ENCODE results near the gene PTPRN.

Gene PTPRN

GRCh38 chr2:219308142-219309101, 779 bp downstream of the PTPRN start:
- peak; percentile 78 for DNase-seq (ENCODE audit: low read depth)

GRCh38 chr2:219306047-219306446, 3.2 kb downstream of the PTPRN start:
- no peak for DNase-seq (ENCODE audit: low read depth)

GRCh38 chr2:219304223-219304622, 5.0 kb downstream of the PTPRN start:
- no peak for DNase-seq (ENCODE audit: low read depth)

- no peak for DNase-seq (ENCODE audit: low read depth)
Measured at GRCh38 chr2:219302412-219302968, 6.7 kb downstream of the PTPRN start.

- DNase-seq (ENCODE audit: low read depth) = no peak
Measured at GRCh38 chr2:219300022-219300421, 9.2 kb downstream of the PTPRN start.

GRCh38 chr2:219299372-219299760, 9.8 kb downstream of the PTPRN start:
- DNase-seq (ENCODE audit: low read depth) = no peak

- peak; percentile 80 for DNase-seq (ENCODE audit: low read depth)
Measured at GRCh38 chr2:219298759-219299371, 10.3 kb downstream of the PTPRN start.

GRCh38 chr2:219297766-219298456, 11.3 kb downstream of the PTPRN start:
- peak; percentile 57 for DNase-seq (ENCODE audit: low read depth)

- no peak for DNase-seq (ENCODE audit: low read depth)
Measured at GRCh38 chr2:219296631-219297391, 12.4 kb downstream of the PTPRN start.

GRCh38 chr2:219296142-219296541, 13.1 kb downstream of the PTPRN start:
- DNase-seq (ENCODE audit: low read depth) = no peak

- peak; percentile 80 for DNase-seq (ENCODE audit: low read depth)
Measured at GRCh38 chr2:219294356-219295351, 14.5 kb downstream of the PTPRN start.

GRCh38 chr2:219293736-219294231, 15.4 kb downstream of the PTPRN start:
- no peak for DNase-seq (ENCODE audit: low read depth)

- no peak for DNase-seq (ENCODE audit: low read depth)
Measured at GRCh38 chr2:219292616-219293015, 16.6 kb downstream of the PTPRN start.

GRCh38 chr2:219291910-219292490, 17.2 kb downstream of the PTPRN start:
- no peak for DNase-seq (ENCODE audit: low read depth)

GRCh38 chr2:219291394-219291793, 17.8 kb downstream of the PTPRN start:
- DNase-seq (ENCODE audit: low read depth) = no peak

- no peak for DNase-seq (ENCODE audit: low read depth)
Measured at GRCh38 chr2:219290381-219291171, 18.6 kb downstream of the PTPRN start.

- peak; percentile 60 for DNase-seq (ENCODE audit: low read depth)
Measured at GRCh38 chr2:219289537-219290361, 19.5 kb downstream of the PTPRN start.

- no peak for DNase-seq (ENCODE audit: low read depth)
Measured at GRCh38 chr2:219289195-219289536, 20.0 kb downstream of the PTPRN start.

Measured in ELR (cell line).